Measurements from ENCODE around the gene TMEM178B.
"Not testable (repeated sequence)": the region's sequence is repeated elsewhere in the genome, so short reads cannot be mapped to it uniquely, and the experiment has no call there.

Gene TMEM178B

DNA sequence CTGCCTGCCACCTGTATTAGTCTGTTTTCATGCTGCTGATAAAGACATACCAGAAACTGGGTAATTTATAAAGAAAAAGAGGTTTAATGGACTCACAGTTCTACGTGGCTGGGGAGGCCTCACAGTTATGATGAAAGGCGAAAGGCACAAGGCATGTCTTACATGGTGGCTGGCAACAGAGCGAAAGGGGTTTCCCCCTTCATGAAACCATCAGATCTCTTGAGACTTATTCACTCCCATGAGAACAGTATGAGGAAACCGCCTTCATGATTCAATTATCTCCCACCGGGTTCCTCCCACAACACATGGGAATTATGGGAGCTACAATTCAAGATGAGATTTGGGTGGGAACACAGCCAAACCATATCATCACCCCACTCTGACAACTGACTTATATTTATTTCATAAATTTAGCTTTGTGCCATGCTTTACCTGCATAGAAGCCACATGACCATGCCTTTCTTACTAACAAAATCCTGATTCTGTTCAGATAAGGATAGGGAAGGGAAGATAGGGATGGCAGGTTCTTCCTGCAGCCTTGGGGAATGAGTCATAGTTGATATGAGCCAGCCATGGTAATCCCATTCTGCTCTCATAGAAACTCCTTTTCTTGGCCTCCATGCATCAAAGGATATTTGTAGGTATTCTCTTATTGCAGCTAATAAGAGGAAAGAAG lies 286.0 kb downstream of the TMEM178B start:
- DNase-seq, result no peak

GRCh38 chr7:141360416-141360760 lies 286.5 kb downstream of the TMEM178B start:
- no peak for DNase-seq

DNA sequence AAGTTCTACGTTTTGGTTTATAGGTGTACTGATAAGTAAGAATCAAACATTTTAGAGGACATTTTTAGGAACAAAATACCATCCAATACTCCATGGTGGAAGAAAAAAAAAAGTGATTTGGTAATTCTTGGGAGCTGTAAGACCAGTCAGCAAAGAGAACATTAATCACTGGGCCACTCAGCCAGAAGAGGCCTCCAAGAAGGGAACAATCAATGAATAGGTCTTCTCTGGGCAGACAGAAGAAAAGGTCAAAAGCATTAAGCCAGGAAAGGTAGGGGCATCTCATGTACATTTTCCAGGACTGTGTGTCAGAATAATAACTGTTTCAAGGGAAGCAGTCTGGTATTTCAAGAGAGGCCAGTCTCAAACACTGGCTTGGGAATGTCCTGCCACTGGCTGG lies 286.9 kb downstream of the TMEM178B start:
- DNase-seq, result no peak

- no peak for DNase-seq
These were observed 287.6 kb downstream of the TMEM178B start for GRCh38 chr7:141361479-141361878.

DNA sequence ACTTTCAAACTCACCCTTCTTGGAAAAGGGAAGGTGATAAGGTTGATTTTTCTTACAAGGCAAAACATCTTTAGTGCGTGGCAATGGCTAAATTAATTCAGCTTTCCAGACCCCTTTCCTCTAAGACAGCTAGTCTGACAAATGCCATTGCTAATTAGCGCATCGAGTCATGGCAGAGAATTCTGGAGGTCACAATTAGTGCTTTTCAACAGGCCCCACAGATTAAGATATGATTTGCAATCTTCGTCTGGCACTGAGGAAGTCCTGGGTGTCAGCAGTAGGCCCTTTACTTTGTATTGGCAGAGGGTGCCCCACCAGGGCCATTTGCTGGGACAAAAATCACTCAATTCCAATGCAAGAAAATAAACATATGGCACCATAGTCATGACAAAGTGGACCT lies 288.1 kb downstream of the TMEM178B start:
- DNase-seq, result no peak

DNA sequence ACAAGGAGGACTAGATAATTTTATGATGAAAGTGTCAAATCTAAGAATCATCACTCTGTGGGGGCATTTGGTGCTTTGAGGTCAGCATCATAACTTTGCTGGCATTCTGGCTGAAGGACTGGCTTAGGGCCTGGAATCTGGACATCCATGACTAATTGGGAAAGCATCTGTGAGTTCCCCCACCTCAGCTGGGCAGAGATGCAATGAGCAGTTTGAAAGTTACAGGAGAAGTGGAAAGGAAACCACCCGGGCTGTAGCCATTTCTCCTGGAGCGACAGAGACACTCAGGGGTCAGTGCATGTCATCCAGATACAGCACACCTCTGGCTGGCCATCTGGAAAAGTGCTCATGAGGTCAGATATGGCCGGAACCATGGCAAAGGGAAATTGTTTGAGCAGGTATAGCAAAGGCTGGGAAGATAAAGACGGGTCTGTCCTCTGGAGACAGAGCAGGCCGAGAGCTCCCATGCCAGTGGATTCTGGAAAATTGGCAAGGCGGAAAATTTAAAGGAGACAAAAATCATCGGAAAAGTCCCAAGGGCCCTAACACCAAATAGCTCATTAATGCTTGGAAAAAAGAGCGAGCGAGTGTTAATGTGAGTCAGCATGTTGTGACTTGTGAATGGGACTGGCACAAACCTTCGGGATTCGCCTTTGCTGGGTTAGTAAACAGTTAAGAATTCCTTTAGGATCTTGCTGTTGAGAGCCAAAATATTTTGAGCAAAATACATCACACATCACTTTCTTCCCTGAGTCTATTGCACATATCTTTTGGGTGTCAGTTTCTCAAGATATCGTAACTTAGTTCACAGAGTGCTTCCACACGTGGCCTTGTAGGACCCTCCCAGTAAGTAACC lies 288.9 kb downstream of the TMEM178B start:
- no peak for DNase-seq

DNA sequence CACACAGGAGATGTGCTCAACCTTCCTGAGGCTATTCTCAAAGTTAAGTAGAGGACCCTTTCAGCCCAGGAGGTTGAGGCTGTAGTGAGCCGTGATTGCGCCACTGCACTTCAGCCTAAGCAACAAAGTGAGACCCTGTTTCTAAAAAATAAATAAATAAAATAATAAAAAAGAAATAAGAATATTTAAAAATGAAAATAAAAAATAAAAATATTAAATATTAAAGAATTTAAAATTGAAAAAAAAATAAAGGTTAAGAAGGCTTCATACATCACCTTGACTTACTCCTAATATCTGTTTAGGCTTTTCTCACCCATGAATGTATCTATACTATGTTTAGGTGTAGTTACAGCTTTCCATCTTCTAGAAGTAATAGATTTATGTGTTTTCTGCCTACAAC lies 289.9 kb downstream of the TMEM178B start:
- DNase-seq, result no peak

GRCh38 chr7:141366091-141366621 lies 292.3 kb downstream of the TMEM178B start:
- no peak for DNase-seq

GRCh38 chr7:141369422-141369821 lies 295.6 kb downstream of the TMEM178B start:
- DNase-seq, result no peak

- DNase-seq, result no peak
These were observed 296.3 kb downstream of the TMEM178B start for GRCh38 chr7:141370178-141370577.

- no peak for DNase-seq
These were observed 296.8 kb downstream of the TMEM178B start for GRCh38 chr7:141370650-141371049.

- DNase-seq, result no peak
These were observed 300.6 kb downstream of the TMEM178B start for GRCh38 chr7:141374425-141374824.

- no peak for DNase-seq
These were observed 301.6 kb downstream of the TMEM178B start for GRCh38 chr7:141375442-141375841.

DNA sequence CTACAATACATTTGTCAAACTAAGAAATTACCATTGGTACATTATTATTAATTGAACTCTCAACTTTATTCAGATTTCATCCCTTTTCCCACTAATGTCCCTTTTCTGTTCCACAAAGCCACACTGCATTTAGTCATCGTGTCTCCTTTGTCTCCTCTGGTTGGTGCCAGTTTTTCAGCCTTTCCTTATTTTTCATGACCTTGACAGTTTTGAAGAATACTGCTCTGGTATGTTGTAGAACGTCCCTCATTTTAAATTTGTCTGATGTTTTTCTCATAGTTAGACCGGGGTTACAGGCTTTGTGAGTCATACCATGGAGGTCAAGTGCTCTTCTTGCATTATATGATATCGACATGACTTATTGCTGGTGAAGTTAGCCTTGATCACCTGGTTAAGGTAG lies 304.0 kb downstream of the TMEM178B start:
- no peak for DNase-seq

DNA sequence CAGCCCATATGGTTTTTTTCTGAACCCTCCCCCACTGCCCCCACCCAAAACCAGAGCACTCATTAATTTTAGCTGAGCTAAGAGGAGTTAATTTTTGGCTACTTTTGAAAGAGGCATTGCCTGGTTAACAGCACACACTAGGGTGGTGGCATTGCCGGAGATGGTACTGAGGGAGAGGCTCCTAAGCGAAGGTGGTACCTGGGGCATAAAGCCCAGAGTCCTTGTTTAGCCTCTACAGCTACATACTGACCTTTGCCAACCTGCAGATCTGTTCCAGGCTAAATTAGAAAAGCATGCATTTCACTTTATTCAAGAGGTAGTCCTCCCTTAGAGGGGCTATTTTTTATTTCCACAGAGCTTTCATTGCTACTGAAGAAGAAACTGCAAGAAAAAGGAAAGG lies 304.5 kb downstream of the TMEM178B start:
- DNase-seq, result no peak

DNA sequence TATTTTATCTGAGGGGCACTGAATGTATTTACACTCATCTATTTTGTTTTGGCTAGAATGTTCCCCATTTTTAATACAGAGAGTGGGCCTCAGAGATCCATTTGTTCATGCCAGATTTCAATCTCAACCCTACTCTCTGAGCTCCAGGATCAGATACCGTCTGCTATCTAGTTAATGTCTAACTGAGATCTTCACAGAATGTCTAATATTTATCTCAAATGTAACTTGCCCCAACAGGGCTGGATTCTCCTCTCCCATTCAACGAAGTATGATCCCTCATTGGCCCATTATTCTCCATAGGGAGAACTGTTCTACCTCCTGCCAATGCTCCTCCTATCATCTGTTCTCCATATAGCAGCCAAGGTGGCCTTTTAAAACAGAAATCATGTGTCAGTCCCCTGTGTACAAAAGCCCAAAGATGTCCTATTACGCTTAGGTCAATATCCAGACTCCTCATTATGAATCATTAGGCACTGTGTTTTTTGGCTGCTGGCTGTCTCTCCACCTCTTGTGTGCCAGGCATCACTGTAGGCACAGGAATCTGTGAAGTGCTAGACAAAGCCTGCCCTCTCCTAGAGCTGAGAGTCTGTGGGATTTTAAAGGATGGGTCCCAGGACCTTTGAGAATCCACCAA lies 308.0 kb downstream of the TMEM178B start:
- no peak for DNase-seq

GRCh38 chr7:141383356-141383755 lies 309.5 kb downstream of the TMEM178B start:
- DNase-seq, result not testable (repeated sequence)

DNA sequence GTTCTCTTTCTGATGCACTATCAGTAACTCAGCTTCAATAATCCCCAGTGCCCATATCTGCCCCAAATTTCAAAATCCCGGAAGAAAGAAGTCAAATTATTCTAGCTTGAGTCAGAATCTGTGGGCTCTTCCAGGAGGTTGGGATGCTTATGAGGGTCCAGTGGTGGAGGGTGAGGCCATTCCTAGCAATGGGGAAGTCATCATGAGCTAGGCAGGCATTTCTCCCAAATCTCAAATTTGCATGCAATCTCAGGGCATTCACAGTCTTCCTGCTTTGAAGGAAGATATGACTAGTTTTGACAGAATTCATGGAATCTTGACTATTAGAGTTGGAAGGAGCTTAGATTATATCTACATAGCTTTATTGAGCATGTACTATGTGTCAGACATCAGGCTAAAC lies 313.0 kb downstream of the TMEM178B start:
- no peak for DNase-seq

DNA sequence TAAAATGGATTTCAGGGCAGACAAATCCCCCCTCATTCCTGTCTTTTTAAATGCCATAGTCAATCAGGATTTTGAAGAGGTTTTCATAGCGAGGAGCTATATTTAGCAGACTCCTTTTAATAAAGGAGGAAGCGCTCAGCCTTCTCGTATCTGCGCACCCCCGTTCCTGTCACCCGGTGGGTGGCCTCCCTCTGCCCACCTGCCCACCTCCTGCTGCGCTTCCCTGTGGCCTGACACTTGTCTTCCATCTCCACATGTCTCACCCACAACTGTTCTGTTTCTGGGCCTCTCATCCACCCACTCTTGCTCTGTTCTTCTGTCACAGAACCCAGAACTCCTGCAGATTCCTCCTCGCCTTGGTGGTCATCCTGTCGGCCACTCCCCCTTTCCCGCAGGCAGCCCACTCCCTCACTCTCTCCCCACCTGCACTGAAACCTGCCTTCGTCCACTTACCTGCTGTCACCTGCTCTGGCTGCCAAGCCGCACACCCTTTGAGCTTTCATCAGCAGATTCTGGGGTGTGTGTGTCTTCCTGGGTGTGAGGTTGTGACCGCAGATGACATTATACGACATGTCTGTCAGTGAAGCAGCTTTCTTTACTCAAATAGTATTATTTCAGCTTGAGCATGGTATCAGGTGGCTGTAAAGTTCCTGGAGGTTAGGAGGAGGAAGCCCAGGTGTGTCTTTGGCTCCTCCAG lies 313.8 kb downstream of the TMEM178B start:
- DNase-seq, result no peak

GRCh38 chr7:141389140-141389796 lies 315.4 kb downstream of the TMEM178B start:
- no peak for DNase-seq

DNA sequence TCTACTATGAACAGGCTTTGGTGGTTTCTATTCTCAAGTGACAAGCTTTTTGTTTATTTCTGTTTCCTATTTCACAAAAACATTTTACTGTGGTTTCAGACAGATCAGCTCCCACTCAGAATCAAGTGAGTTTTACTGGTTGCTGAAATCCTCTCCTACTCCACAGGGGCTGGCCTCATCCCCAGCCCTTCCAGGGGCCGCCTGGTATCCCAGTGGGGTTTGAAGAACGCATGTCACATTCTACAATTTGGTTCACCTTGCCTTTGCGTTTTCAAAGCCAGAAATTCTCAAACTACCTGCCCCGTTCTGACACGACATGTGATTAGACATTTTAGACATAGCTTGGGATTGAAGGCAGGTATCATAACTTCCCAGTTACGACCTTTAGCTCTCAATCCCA lies 316.5 kb downstream of the TMEM178B start:
- DNase-seq, result no peak

DNA sequence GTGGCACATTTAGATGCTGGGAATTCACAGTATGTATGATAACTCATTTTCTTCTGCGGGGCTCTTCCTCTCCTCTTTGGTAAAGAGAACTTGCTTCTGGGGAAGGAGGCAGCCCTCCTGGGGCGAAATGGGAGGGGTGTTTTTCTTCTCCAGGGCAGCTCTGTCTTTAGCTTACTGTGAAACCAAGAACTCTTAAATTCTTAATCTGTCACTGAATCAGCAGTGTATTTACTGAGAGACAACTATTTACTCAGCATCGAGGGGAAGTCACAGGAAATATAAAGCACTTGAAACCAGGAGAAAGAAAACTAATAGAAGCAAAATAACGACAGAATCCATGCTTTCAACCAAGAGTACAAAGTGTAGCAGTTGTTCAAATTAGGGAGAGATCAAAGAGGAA lies 319.2 kb downstream of the TMEM178B start:
- DNase-seq, result no peak

Data from CD4-positive, alpha-beta T cell treated with Interleukin-10 for 1 hour (primary cell).